ENCODE data around the gene ODAD3. TPM values are rescaled to one million over a fixed set of nuclear protein-coding genes. Genes with fewer than 3 reads are reported as not detected.

ODAD3 gene
- total RNA-seq, 1 experiment from 2014 or later, result 0.52 TPM

DNA sequence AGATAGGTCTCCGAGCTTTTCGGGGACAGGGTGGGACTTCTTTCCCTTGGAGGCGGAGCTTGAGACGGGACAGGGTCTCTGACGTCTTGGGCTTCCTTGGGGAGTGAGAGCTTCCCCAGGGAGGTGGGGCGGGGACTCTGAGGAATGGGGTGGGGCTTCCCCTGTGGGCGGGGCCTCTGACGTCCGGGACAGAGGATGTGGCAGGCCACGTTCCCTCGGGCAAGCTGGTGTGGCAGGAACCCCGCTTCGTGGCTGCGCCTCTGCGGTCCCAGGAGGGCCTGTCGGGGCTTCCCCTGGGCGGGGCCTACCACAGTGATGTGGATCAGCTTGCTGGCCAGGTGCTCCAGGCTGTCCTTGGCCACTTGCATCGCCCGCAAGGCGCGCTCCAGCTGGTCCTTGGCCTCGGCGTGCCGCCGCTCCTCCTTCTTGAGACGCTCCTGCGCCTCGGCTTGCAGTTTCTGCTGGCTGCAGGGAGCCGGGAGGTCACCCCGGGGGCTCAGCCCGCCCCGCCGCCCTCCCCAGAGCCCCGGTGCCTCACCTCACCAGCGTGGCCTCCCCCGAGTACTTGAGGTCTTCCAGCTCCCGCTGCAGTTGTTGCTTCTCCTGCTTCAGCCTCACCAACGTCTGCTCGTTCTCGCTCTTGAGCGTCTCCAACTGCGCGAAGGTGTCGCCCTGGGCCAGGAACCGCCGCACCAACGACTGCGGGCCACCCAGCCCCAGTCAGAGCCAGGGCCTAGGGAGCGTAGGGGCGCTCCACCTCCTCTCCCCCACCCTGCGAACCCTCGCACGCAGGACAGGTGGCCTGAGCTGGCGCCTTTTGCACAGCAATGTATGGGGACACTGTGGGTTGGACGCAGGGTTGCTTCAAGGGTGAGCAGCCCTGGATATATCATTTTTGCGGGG lies 12.5 kb downstream of the ODAD3 start:
- intact Hi-C loops (cut with micrococcal nuclease), result no loop called here
- Histone ChIP-seq H3K9ac (ENCODE audit: low read length) (no peak overlapping the region), H4K20me1 (ENCODE audit: insufficient read depth) (no peaks in the 10 kb centered on the region), H3K27me3 (ENCODE audit: insufficient read depth, low read length) (no peaks in the 10 kb centered on the region), H3K4me2 (ENCODE audit: low read length) (no peak overlapping the region), H3K79me2 (ENCODE audit: insufficient read depth, low read length) (no peaks in the 10 kb centered on the region), H3K4me1 (ENCODE audit: control insufficient read depth in 1 of 2, insufficient read depth in 2 of 2, low read length in 2 of 2) (peaks cover 9 to 16% of the 10 kb centered on the region in 2 experiments), H3K4me3 (replicated peaks in 1 of 2; ENCODE audit: low read depth in 1 of 2, low read length in 2 of 2) (no peak overlapping the region), H2AFZ (ENCODE audit: low read depth, low read length, poor library complexity, severe bottlenecking) (no peak overlapping the region), H3K27ac (ENCODE audit: low read depth, low read length) (no peak overlapping the region; the same call in 1 of the 2 replicates), H3K9me2 (ENCODE audit: insufficient read depth) (no peaks in the 10 kb centered on the region), H3K9me3 (ENCODE audit: control insufficient read depth in 1 of 2, insufficient read depth in 1 of 2, low read depth in 1 of 2, low read length in 2 of 2) (no peaks in the 10 kb centered on the region), H3K36me3 (ENCODE audit: control insufficient read depth in 1 of 2, insufficient read depth in 2 of 2, low read length in 2 of 2) (no peaks in the 10 kb centered on the region)
- no peak for DNase-seq (ENCODE audit: low read depth, low spot score)
- POLR2A ChIA-PET, result interaction anchor here (1.4 kb wide), 1 partner anchor 41 kb away, joined by 5 read pairs; no protein-coding TSS in a partner anchor
- BruUV-seq (replicated peaks), result no TSS peak
- CTCF ChIA-PET, result interaction anchor here (1.0 to 2.1 kb wide), 3 partner anchors 13 to 41 kb away, joined by 4 to 6 read pairs (median 5); partner anchors contain the start of genes ODAD3 and PRKCSH
- no peak for ATAC-seq
- TF ChIP-seq, protein P1, sequence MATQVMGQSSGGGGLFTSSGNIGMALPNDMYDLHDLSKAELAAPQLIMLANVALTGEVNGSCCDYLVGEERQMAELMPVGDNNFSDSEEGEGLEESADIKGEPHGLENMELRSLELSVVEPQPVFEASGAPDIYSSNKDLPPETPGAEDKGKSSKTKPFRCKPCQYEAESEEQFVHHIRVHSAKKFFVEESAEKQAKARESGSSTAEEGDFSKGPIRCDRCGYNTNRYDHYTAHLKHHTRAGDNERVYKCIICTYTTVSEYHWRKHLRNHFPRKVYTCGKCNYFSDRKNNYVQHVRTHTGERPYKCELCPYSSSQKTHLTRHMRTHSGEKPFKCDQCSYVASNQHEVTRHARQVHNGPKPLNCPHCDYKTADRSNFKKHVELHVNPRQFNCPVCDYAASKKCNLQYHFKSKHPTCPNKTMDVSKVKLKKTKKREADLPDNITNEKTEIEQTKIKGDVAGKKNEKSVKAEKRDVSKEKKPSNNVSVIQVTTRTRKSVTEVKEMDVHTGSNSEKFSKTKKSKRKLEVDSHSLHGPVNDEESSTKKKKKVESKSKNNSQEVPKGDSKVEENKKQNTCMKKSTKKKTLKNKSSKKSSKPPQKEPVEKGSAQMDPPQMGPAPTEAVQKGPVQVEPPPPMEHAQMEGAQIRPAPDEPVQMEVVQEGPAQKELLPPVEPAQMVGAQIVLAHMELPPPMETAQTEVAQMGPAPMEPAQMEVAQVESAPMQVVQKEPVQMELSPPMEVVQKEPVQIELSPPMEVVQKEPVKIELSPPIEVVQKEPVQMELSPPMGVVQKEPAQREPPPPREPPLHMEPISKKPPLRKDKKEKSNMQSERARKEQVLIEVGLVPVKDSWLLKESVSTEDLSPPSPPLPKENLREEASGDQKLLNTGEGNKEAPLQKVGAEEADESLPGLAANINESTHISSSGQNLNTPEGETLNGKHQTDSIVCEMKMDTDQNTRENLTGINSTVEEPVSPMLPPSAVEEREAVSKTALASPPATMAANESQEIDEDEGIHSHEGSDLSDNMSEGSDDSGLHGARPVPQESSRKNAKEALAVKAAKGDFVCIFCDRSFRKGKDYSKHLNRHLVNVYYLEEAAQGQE (IDR thresholded peaks at IDR 0.05; ENCODE audit: low read depth), result no peak
- no peak for TF ChIP-seq SIN3A (IDR thresholded peaks at IDR 0.05; ENCODE audit: low read depth)
- TF ChIP-seq EGR1 (IDR thresholded peaks at IDR 0.05; ENCODE audit: low read depth), result no peak
- TF ChIP-seq JUND (IDR thresholded peaks at IDR 0.05), result no peak
- no peak for TF ChIP-seq POLR2A (IDR thresholded peaks at IDR 0.05; ENCODE audit: borderline replicate concordance, extremely low read depth, insufficient read depth, insufficient read length)
- no peak for TF ChIP-seq EZH2 (IDR thresholded peaks at IDR 0.05)
- TF ChIP-seq TCF7L2 (IDR thresholded peaks at IDR 0.05; ENCODE audit: borderline replicate concordance, extremely low read depth, insufficient read depth, insufficient read length), result no peak
- TF ChIP-seq YY1 (IDR thresholded peaks at IDR 0.05; ENCODE audit: extremely low read depth, insufficient replicate concordance, low read depth, low read length), result no peak
- no peak for TF ChIP-seq EZH2phosphoT487 (IDR thresholded peaks at IDR 0.05; ENCODE audit: borderline replicate concordance)
- TF ChIP-seq SRF (IDR thresholded peaks at IDR 0.05; ENCODE audit: low read depth), result no peak
- no peak for TF ChIP-seq CBX3 (IDR thresholded peaks at IDR 0.05; ENCODE audit: low read depth)
- no peak for TF ChIP-seq RAD21 (IDR thresholded peaks at IDR 0.05; ENCODE audit: low read depth)
- TF ChIP-seq SP1 (IDR thresholded peaks at IDR 0.05; ENCODE audit: low read depth), result no peak
- RAD21 ChIA-PET (ENCODE audit: low non-redundant PET in 1 of 2, low total read pairs in 2 of 2, uncharacterized antibody in 2 of 2, unreplicated experiment in 2 of 2), result no interaction called here
